ENCODE measurements around the gene MDM4.
"Not testable (repeated sequence)": the region's sequence is repeated elsewhere in the genome, so short reads cannot be mapped to it uniquely, and the experiment has no call there.

The MDM4 gene

GRCh38 chr1:204563780-204564179, 47.6 kb downstream of the MDM4 start:
- DNase-seq, result no peak

- DNase-seq, result no peak
These were observed 48.6 kb downstream of the MDM4 start for GRCh38 chr1:204564835-204565234.

- no peak for DNase-seq
These were observed 49.7 kb downstream of the MDM4 start for GRCh38 chr1:204565617-204566582.

- DNase-seq, result no peak
These were observed 50.4 kb downstream of the MDM4 start for GRCh38 chr1:204566583-204566955.

GRCh38 chr1:204567071-204567470, 50.9 kb downstream of the MDM4 start:
- DNase-seq, result no peak

GRCh38 chr1:204568576-204569315, 52.5 kb downstream of the MDM4 start:
- no peak for DNase-seq

GRCh38 chr1:204569478-204569877, 53.3 kb downstream of the MDM4 start:
- no peak for DNase-seq

GRCh38 chr1:204570021-204570420, 53.8 kb downstream of the MDM4 start:
- DNase-seq, result not testable (repeated sequence)

- DNase-seq, result no peak
These were observed 54.9 kb downstream of the MDM4 start for GRCh38 chr1:204571128-204571527.

- DNase-seq, result no peak
These were observed 55.4 kb downstream of the MDM4 start for GRCh38 chr1:204571631-204572030.

- no peak for DNase-seq
These were observed 57.0 kb downstream of the MDM4 start for GRCh38 chr1:204572923-204573922.

- no peak for DNase-seq
These were observed 58.0 kb downstream of the MDM4 start for GRCh38 chr1:204574016-204574864.

- DNase-seq, result no peak
These were observed 58.6 kb downstream of the MDM4 start for GRCh38 chr1:204574865-204575163.

- DNase-seq, result no peak
These were observed 59.3 kb downstream of the MDM4 start for GRCh38 chr1:204575221-204576190.

- DNase-seq, result no peak
These were observed 60.2 kb downstream of the MDM4 start for GRCh38 chr1:204576422-204576821.

GRCh38 chr1:204577794-204578478, 61.7 kb downstream of the MDM4 start:
- DNase-seq, result no peak

GRCh38 chr1:204578867-204579664, 62.9 kb downstream of the MDM4 start:
- no peak for DNase-seq

GRCh38 chr1:204579681-204580080, 63.5 kb downstream of the MDM4 start:
- DNase-seq, result no peak

- DNase-seq, result no peak
These were observed 64.7 kb downstream of the MDM4 start for GRCh38 chr1:204580862-204581261.

Measured in activated gamma-delta T cell (primary cell).